Panc1 (cell line): Measurements from ENCODE around the gene ZNF683. TPM values are rescaled to one million over a fixed set of nuclear protein-coding genes. Genes with fewer than 3 reads are reported as not detected.

Experiments used
- ATAC-seq: fragments of 200-7000 bp; cut with Tn5 transposase; 2 replicates; pipeline ENCODE4 v1.9.1; 2020; ENCODE audit warnings: mild to moderate bottlenecking, moderate library complexity
- BruUV-seq: library from RNA; stranded (reverse); fragments of 400-500 nt; replicated peaks from 2 replicates; lab custom pipeline; 2021; lab: Mats Ljungman, UMichigan
- CTCF ChIA-PET: fragments of 300-600 bp; sonication (Branson Sonifier 250); formaldehyde crosslinking; loops from one replicate; lab custom pipeline; 2022; ENCODE audit warnings: antibody characterized with exemption; lab: Charles Lee
- POLR2A ChIA-PET: fragments of 300-600 bp; sonication (Branson Sonifier 250); formaldehyde crosslinking; loops from one replicate; lab custom pipeline; 2022; ENCODE audit warnings: antibody characterized with exemption; lab: Charles Lee
- DNase-seq: peaks from one replicate; pipeline ENCODE4 v3.0.0-alpha.2; 2010; ENCODE audit warnings: low read depth, low spot score
- H3K27ac ChIP-seq: 2 replicates; pipeline ENCODE4 v1.5.1; 2011; ENCODE audit warnings: mild to moderate bottlenecking, low read length, inconsistent platforms
- H3K27me3 ChIP-seq: fragments of 200-500 bp; sonication (Bioruptor generic); 2 replicates; pipeline ENCODE4 v1.6.0; 2014; ENCODE audit warnings: low read length, inconsistent platforms; ENCODE audit not compliant: control insufficient read depth, insufficient read depth
- H3K36me3 ChIP-seq: fragments of 200-500 bp; sonication (Bioruptor generic); 2 replicates; pipeline ENCODE4 v1.5.1; 2014; ENCODE audit warnings: inconsistent platforms, mild to moderate bottlenecking, low read length, moderate library complexity; ENCODE audit not compliant: control insufficient read depth, insufficient read depth
- H3K4me1 ChIP-seq: 2 replicates; pipeline ENCODE4 v1.5.1; 2011; ENCODE audit warnings: inconsistent platforms, mild to moderate bottlenecking, low read length, moderate library complexity; ENCODE audit not compliant: control insufficient read depth, insufficient read depth
- H3K4me3 ChIP-seq, 2 experiments: 2 replicates each; pipeline ENCODE4 v1.5.1; 2011 to 2012; ENCODE audit warnings: low read depth in 2 of 2, low read length in 2 of 2, mild to moderate bottlenecking in 2 of 2, inconsistent platforms in 1 of 2, moderate library complexity in 1 of 2
- H3K9me3 ChIP-seq: fragments of 200-500 bp; sonication (Bioruptor generic); 2 replicates; pipeline ENCODE4 v1.5.1; 2014; ENCODE audit warnings: low read depth, mild to moderate bottlenecking, inconsistent platforms, low read length, moderate library complexity; ENCODE audit not compliant: control insufficient read depth, insufficient read depth
- CTCF ChIP-seq: fragments of 450-650 bp; IDR thresholded peaks from 2 replicates; pipeline ENCODE4 v1.5.1; 2017; ENCODE audit warnings: mild to moderate bottlenecking
- POLR2AphosphoS5 ChIP-seq: IDR thresholded peaks from 2 replicates; pipeline ENCODE4 v1.6.1; 2012; ENCODE audit warnings: mild to moderate bottlenecking, low read depth, low read length, moderate library complexity
- REST ChIP-seq, 2 experiments: IDR thresholded peaks; 2 replicates each; pipeline ENCODE4 v1.6.1; 2011 to 2012; ENCODE audit warnings: low read depth in 2 of 2, control low read depth in 1 of 2, low read length in 1 of 2, mild to moderate bottlenecking in 1 of 2, moderate library complexity in 1 of 2; ENCODE audit not compliant: insufficient read depth in 1 of 2
- SIN3A ChIP-seq: IDR thresholded peaks from 2 replicates; pipeline ENCODE4 v1.6.1; 2012; ENCODE audit warnings: low read depth, mild to moderate bottlenecking, low read length, moderate library complexity, borderline replicate concordance; ENCODE audit not compliant: insufficient read depth
- TCF7L2 ChIP-seq: IDR thresholded peaks from 2 replicates; pipeline ENCODE4 v1.6.1; 2011; ENCODE audit warnings: mild to moderate bottlenecking, low read depth, low read length, inconsistent platforms
- in situ Hi-C: cut with HindIII; loops from 2 replicates; pipeline ENCODE4 v1.10.0; 2016; ENCODE audit warnings: low sequenced_read_pairs, low pct_unique_long_range_greater_than_20kb
- intact Hi-C: fragments of 100-400 bp; cut with micrococcal nuclease; formaldehyde crosslinking; loops from one replicate; pipeline ENCODE4 v1.10.0; 2022; ENCODE audit not compliant: unreplicated experiment
- total RNA-seq: library from RNA; stranded (reverse); gene quantifications from one replicate; pipeline ENCODE4 v1.2.1, GENCODE V29; 2021; ENCODE audit not compliant: unreplicated experiment

The ZNF683 gene
- total RNA-seq, 1 experiment from 2014 or later: not detected

- BruUV-seq: no TSS peak
- no peak for ATAC-seq
- in situ Hi-C loops: no loop called here
Measured at GRCh38 chr1:26389604-26390247, 17.2 kb upstream of the ZNF683 start.

GRCh38 chr1:26388791-26389445 lies 16.4 kb upstream of the ZNF683 start:
- no peak for ATAC-seq
- DNase-seq: no peak
- Histone ChIP-seq H3K27me3 (no peaks in the 10 kb centered on the region), H3K4me1 (no peaks in the 10 kb centered on the region), H3K9me3 (no peaks in the 10 kb centered on the region), H3K4me3 (no peak overlapping the region), H3K27ac (no peak overlapping the region), H3K36me3 (no peaks in the 10 kb centered on the region)
- in situ Hi-C loops: no loop called here
- no TSS peak for BruUV-seq
- no peak for TF ChIP-seq REST (IDR thresholded peaks at IDR 0.05; ENCODE audit: insufficient read depth in 1 of 2, low read depth in 2 of 2, low read length in 1 of 2)
- ChIA-PET POLR2A (no interaction called here), CTCF (no interaction called here)
- intact Hi-C loops: no loop called here

More at GRCh38 chr1:26389604-26390247, 17.2 kb upstream of the ZNF683 start:
- intact Hi-C loops: loop anchor here (5.0 kb wide), 1 partner anchor 102 kb away; no protein-coding TSS in a partner anchor
- CTCF ChIA-PET: no interaction called here
- Histone ChIP-seq H3K4me3 (no peak overlapping the region), H3K9me3 (no peaks in the 10 kb centered on the region), H3K4me1 (no peaks in the 10 kb centered on the region), H3K27me3 (no peaks in the 10 kb centered on the region), H3K36me3 (no peaks in the 10 kb centered on the region), H3K27ac (no peak overlapping the region)
- no peak for DNase-seq
- POLR2A ChIA-PET: no interaction called here
- TF ChIP-seq REST (IDR thresholded peaks at IDR 0.05; ENCODE audit: insufficient read depth in 1 of 2, low read depth in 2 of 2, low read length in 1 of 2) (no peak), TCF7L2 (no peak), POLR2AphosphoS5 (no peak), CTCF (no peak), SIN3A (no peak)
